GM18868 (cell line): ENCODE data around the gene DSCAML1.

Experiments
- ATAC-seq: cut with Tn5 transposase; IDR thresholded peaks from one replicate; pipeline ENCODE4 v1.9.1; 2021; ENCODE audit warnings: mild to moderate bottlenecking, moderate library complexity; ENCODE audit not compliant: unreplicated experiment

DSCAML1 gene

GRCh38 chr11:117479372-117479771, 317.6 kb downstream of the DSCAML1 start:
- ATAC-seq: peak; percentile 49

GRCh38 chr11:117478926-117479325, 318.1 kb downstream of the DSCAML1 start:
- no peak for ATAC-seq

- no peak for ATAC-seq
These were observed 318.7 kb downstream of the DSCAML1 start for GRCh38 chr11:117478126-117478860.

GRCh38 chr11:117477721-117478120, 319.3 kb downstream of the DSCAML1 start:
- no peak for ATAC-seq

- ATAC-seq: no peak
These were observed 320.4 kb downstream of the DSCAML1 start for GRCh38 chr11:117476531-117477142.

GRCh38 chr11:117475716-117476530, 321.1 kb downstream of the DSCAML1 start:
- no peak for ATAC-seq

GRCh38 chr11:117473481-117474091, 323.4 kb downstream of the DSCAML1 start:
- ATAC-seq: no peak

GRCh38 chr11:117471776-117472175, 325.2 kb downstream of the DSCAML1 start:
- ATAC-seq: no peak

GRCh38 chr11:117470576-117470975, 326.4 kb downstream of the DSCAML1 start:
- ATAC-seq: no peak

- ATAC-seq: no peak
These were observed 328.1 kb downstream of the DSCAML1 start for GRCh38 chr11:117468888-117469287.

- no peak for ATAC-seq
These were observed 329.2 kb downstream of the DSCAML1 start for GRCh38 chr11:117467770-117468169.

GRCh38 chr11:117466966-117467365, 330.1 kb downstream of the DSCAML1 start:
- no peak for ATAC-seq

GRCh38 chr11:117465236-117465997, 331.6 kb downstream of the DSCAML1 start:
- ATAC-seq: no peak

- ATAC-seq: no peak
These were observed 332.2 kb downstream of the DSCAML1 start for GRCh38 chr11:117464778-117465177.

GRCh38 chr11:117462864-117463247, 334.2 kb downstream of the DSCAML1 start:
- no peak for ATAC-seq

- ATAC-seq: no peak
These were observed 334.7 kb downstream of the DSCAML1 start for GRCh38 chr11:117462183-117462863.

- ATAC-seq: no peak
These were observed 335.4 kb downstream of the DSCAML1 start for GRCh38 chr11:117461396-117462182.

- no peak for ATAC-seq
These were observed 337.1 kb downstream of the DSCAML1 start for GRCh38 chr11:117459979-117460300.
